HG02870 (cell line): ENCODE data around the gene CHN2.
A peak's percentile ranks its signal among the peaks of the same experiment; 100 is the strongest.

Experiments
- ATAC-seq: cut with Tn5 transposase; IDR thresholded peaks from one replicate; pipeline ENCODE4 v1.9.1; 2021; ENCODE audit warnings: mild to moderate bottlenecking, moderate library complexity; ENCODE audit not compliant: unreplicated experiment

Gene CHN2

GRCh38 chr7:29281782-29282541, 87.4 kb downstream of the CHN2 start:
- ATAC-seq = no peak

GRCh38 chr7:29282819-29283414, 88.3 kb downstream of the CHN2 start:
- no peak for ATAC-seq

GRCh38 chr7:29284696-29285443, 90.3 kb downstream of the CHN2 start:
- ATAC-seq = no peak

- peak; percentile 69 for ATAC-seq
Measured at GRCh38 chr7:29285444-29285793, 90.8 kb downstream of the CHN2 start.

- ATAC-seq = no peak
Measured at GRCh38 chr7:29285861-29286260, 91.3 kb downstream of the CHN2 start.

- no peak for ATAC-seq
Measured at GRCh38 chr7:29287366-29287765, 92.8 kb downstream of the CHN2 start.

- no peak for ATAC-seq
Measured at GRCh38 chr7:29288181-29289091, 93.9 kb downstream of the CHN2 start.

GRCh38 chr7:29289156-29290021, 94.8 kb downstream of the CHN2 start:
- ATAC-seq = peak; percentile 71

- ATAC-seq = no peak
Measured at GRCh38 chr7:29290829-29291228, 96.3 kb downstream of the CHN2 start.

GRCh38 chr7:29291723-29292618, 97.4 kb downstream of the CHN2 start:
- no peak for ATAC-seq

GRCh38 chr7:29292886-29293658, 98.5 kb downstream of the CHN2 start:
- no peak for ATAC-seq

GRCh38 chr7:29296421-29296820, 101.8 kb downstream of the CHN2 start:
- no peak for ATAC-seq

GRCh38 chr7:29297194-29297890, 102.8 kb downstream of the CHN2 start:
- no peak for ATAC-seq

- no peak for ATAC-seq
Measured at GRCh38 chr7:29299086-29299485, 104.5 kb downstream of the CHN2 start.

GRCh38 chr7:29300026-29300480, 105.5 kb downstream of the CHN2 start:
- ATAC-seq = no peak

GRCh38 chr7:29300649-29301048, 106.1 kb downstream of the CHN2 start:
- no peak for ATAC-seq

- ATAC-seq = no peak
Measured at GRCh38 chr7:29302666-29303395, 108.3 kb downstream of the CHN2 start.
